Osteocyte (in vitro differentiated cells): ENCODE data around the gene CEP55. TPM values are rescaled to one million over a fixed set of nuclear protein-coding genes. Genes with fewer than 3 reads are reported as not detected.

ENCODE experiments used
- DNase-seq: peaks from one replicate; pipeline ENCODE4 v3.0.0; 2021; ENCODE audit warnings: mixed read lengths; ENCODE audit not compliant: unreplicated experiment; ENCODE audit errors: extremely low spot score
- H3K27ac Mint-ChIP-seq: one replicate; pipeline ENCODE4 v1.8.0; 2021; ENCODE audit warnings: mild to moderate bottlenecking, mixed read lengths; ENCODE audit not compliant: unreplicated experiment
- H3K27me3 Mint-ChIP-seq: one replicate; pipeline ENCODE4 v1.8.0; 2021; ENCODE audit warnings: mixed read lengths; ENCODE audit not compliant: unreplicated experiment
- H3K36me3 Mint-ChIP-seq: one replicate; pipeline ENCODE4 v1.8.0; 2021; ENCODE audit warnings: mixed read lengths; ENCODE audit not compliant: unreplicated experiment
- H3K4me1 Mint-ChIP-seq: one replicate; pipeline ENCODE4 v1.8.0; 2021; ENCODE audit warnings: mixed read lengths; ENCODE audit not compliant: unreplicated experiment
- H3K4me3 Mint-ChIP-seq: one replicate; pipeline ENCODE4 v1.8.0; 2021; ENCODE audit warnings: mild to moderate bottlenecking, moderate library complexity, mixed read lengths; ENCODE audit not compliant: unreplicated experiment
- H3K9me3 Mint-ChIP-seq: one replicate; pipeline ENCODE4 v1.8.0; 2021; ENCODE audit warnings: mixed read lengths; ENCODE audit not compliant: unreplicated experiment
- CTCF ChIP-seq: fragments of 200-600 bp; sonication (generic); IDR thresholded peaks from 2 replicates; pipeline ENCODE4 v1.5.0; 2021; ENCODE audit warnings: antibody characterized with exemption, mild to moderate bottlenecking, moderate library complexity
- total RNA-seq: library from RNA; stranded (reverse); gene quantifications from 2 replicates; pipeline ENCODE4 v1.2.1, GENCODE V29; 2021

CEP55 gene
- total RNA-seq, 1 donor from 2014 or later, result 9.5 TPM

- peaks cover 70% of the 10 kb centered on the region for H3K27me3 Mint-ChIP-seq
- H3K36me3 Mint-ChIP-seq, result peaks cover 4% of the 10 kb centered on the region
- H3K27ac Mint-ChIP-seq, result no peak overlapping the region
- peaks cover 6% of the 10 kb centered on the region for H3K4me1 Mint-ChIP-seq
- H3K4me3 Mint-ChIP-seq, result no peak overlapping the region
- no peak for TF ChIP-seq CTCF
- no peak for DNase-seq
- H3K9me3 Mint-ChIP-seq, result no peaks in the 10 kb centered on the region
These were observed 74.0 kb downstream of the CEP55 start for GRCh38 chr10:93570383-93570782.

- H3K27ac Mint-ChIP-seq, result no peak overlapping the region
- H3K36me3 Mint-ChIP-seq, result peaks cover 4% of the 10 kb centered on the region
- H3K9me3 Mint-ChIP-seq, result no peaks in the 10 kb centered on the region
- peaks cover 61% of the 10 kb centered on the region for H3K27me3 Mint-ChIP-seq
- TF ChIP-seq CTCF, result no peak
- no peak overlapping the region for H3K4me3 Mint-ChIP-seq
- H3K4me1 Mint-ChIP-seq, result no peaks in the 10 kb centered on the region
- DNase-seq, result no peak
These were observed 76.2 kb downstream of the CEP55 start for GRCh38 chr10:93572606-93573005.

- peaks cover 55% of the 10 kb centered on the region for H3K27me3 Mint-ChIP-seq
- H3K27ac Mint-ChIP-seq, result no peak overlapping the region
These were observed 76.9 kb downstream of the CEP55 start for GRCh38 chr10:93573051-93573909.

GRCh38 chr10:93573924-93574323 lies 77.5 kb downstream of the CEP55 start:
- no peak for DNase-seq
- H3K4me1 Mint-ChIP-seq, result no peaks in the 10 kb centered on the region
- no peaks in the 10 kb centered on the region for H3K9me3 Mint-ChIP-seq
- H3K36me3 Mint-ChIP-seq, result peaks cover 4% of the 10 kb centered on the region
- TF ChIP-seq CTCF, result no peak
- H3K4me3 Mint-ChIP-seq, result no peak overlapping the region
- peaks cover 50% of the 10 kb centered on the region for H3K27me3 Mint-ChIP-seq
- H3K27ac Mint-ChIP-seq, result no peak overlapping the region

More at GRCh38 chr10:93573051-93573909, 76.9 kb downstream of the CEP55 start:
- Mint-ChIP-seq H3K4me1 (no peaks in the 10 kb centered on the region), H3K4me3 (no peak overlapping the region), H3K36me3 (peaks cover 4% of the 10 kb centered on the region), H3K9me3 (no peaks in the 10 kb centered on the region)
- TF ChIP-seq CTCF, result no peak
- DNase-seq, result no peak

- no peaks in the 10 kb centered on the region for H3K9me3 Mint-ChIP-seq
- peaks cover 29% of the 10 kb centered on the region for H3K27me3 Mint-ChIP-seq
- no peak for DNase-seq
- no peaks in the 10 kb centered on the region for H3K36me3 Mint-ChIP-seq
- H3K27ac Mint-ChIP-seq, result no peak overlapping the region
- no peak for TF ChIP-seq CTCF
- peaks cover 8% of the 10 kb centered on the region for H3K4me1 Mint-ChIP-seq
- H3K4me3 Mint-ChIP-seq, result no peak overlapping the region
These were observed 80.5 kb downstream of the CEP55 start for GRCh38 chr10:93576888-93577287.
